B cell (primary cell): Measurements from ENCODE around the gene METTL25. TPM values are rescaled to one million over a fixed set of nuclear protein-coding genes. Genes with fewer than 3 reads are reported as not detected.

Experiments used
- ATAC-seq: fragments of 200-7000 bp; cut with Tn5 transposase; one replicate; pipeline ENCODE4 v1.10.0; 2021; ENCODE audit warnings: low read depth, mild to moderate bottlenecking, moderate number of reproducible peaks, moderate library complexity
- CTCF ChIA-PET: fragments of 350-600 bp; sonication (Branson Sonifier 250); formaldehyde crosslinking; loops from one replicate; lab custom pipeline; 2021; ENCODE audit warnings: antibody characterized with exemption, inconsistent platforms; lab: Charles Lee
- POLR2A ChIA-PET: fragments of 350-600 bp; sonication (Branson Sonifier 250); formaldehyde crosslinking; loops from one replicate; lab custom pipeline; 2021; ENCODE audit warnings: antibody characterized with exemption; lab: Charles Lee
- DNase-seq: peaks from one replicate; pipeline ENCODE4 v3.0.0; 2013
- H2AFZ ChIP-seq: 2 replicates; pipeline ENCODE4 v1.6.1; 2012; ENCODE audit warnings: mild to moderate bottlenecking, low read depth, low read length; ENCODE audit not compliant: insufficient read depth, poor library complexity, severe bottlenecking
- H3K27ac ChIP-seq, 2 donors: 1 replicate in 1 of 2; 2 replicates in 1 of 2; pipeline ENCODE4 v1.5.1; 2012 to 2013; ENCODE audit warnings: low read length in 2 of 2, mild to moderate bottlenecking in 2 of 2, moderate library complexity in 1 of 2
- H3K27me3 ChIP-seq, 4 experiments: fragments of 200-600 bp in 1 of 4; sonication (generic) in 1 of 4; replicated peaks in 1 of 4; 1 replicate in 2 of 4; 2 replicates in 2 of 4; pipeline versions ENCODE4 v1.6.1 to v1.7.0; 2013 to 2016; ENCODE audit warnings: low read length in 3 of 4, mild to moderate bottlenecking in 2 of 4, mixed read lengths in 1 of 4, moderate library complexity in 1 of 4; ENCODE audit not compliant: insufficient read depth in 4 of 4, control insufficient read depth in 3 of 4; ENCODE audit errors: control extremely low read depth in 1 of 4
- H3K36me3 ChIP-seq, 2 experiments: replicated peaks in 1 of 2; 1 replicate in 1 of 2; 2 replicates in 1 of 2; pipeline versions ENCODE4 v1.6.1 to v1.7.1; 2013; ENCODE audit warnings: low read length in 1 of 2; ENCODE audit not compliant: insufficient read depth in 2 of 2, control insufficient read depth in 1 of 2; ENCODE audit errors: control extremely low read depth in 1 of 2, extremely low read depth in 1 of 2
- H3K4me1 ChIP-seq, 2 donors: fragments of 200-600 bp in 1 of 2; sonication (generic) in 1 of 2; 1 replicate in 1 of 2; 2 replicates in 1 of 2; pipeline versions ENCODE4 v1.5.1 to v1.6.1; 2013 to 2017; ENCODE audit warnings: low read length in 2 of 2; ENCODE audit not compliant: control insufficient read depth in 2 of 2, insufficient read depth in 2 of 2
- H3K4me2 ChIP-seq: replicated peaks from 2 replicates; pipeline ENCODE3; 2012; ENCODE audit warnings: mild to moderate bottlenecking, low read depth, low read length; ENCODE audit not compliant: poor library complexity, severe bottlenecking
- H3K4me3 ChIP-seq, 5 experiments: fragments of 200-600 bp in 1 of 5; sonication (generic) in 1 of 5; 1 replicate in 3 of 5; 2 replicates in 2 of 5; pipeline versions ENCODE4 v1.5.1 to v1.7.0; 2011 to 2016; ENCODE audit warnings: low read length in 4 of 5, mild to moderate bottlenecking in 4 of 5, low read depth in 2 of 5, control low read depth in 1 of 5, moderate library complexity in 1 of 5; ENCODE audit not compliant: insufficient read depth in 1 of 5; ENCODE audit errors: control extremely low read depth in 1 of 5, extremely low read depth in 1 of 5
- H3K79me2 ChIP-seq: fragments of 200-600 bp; sonication (generic); one replicate; pipeline ENCODE4 v1.6.0; 2016; ENCODE audit warnings: low read length; ENCODE audit not compliant: control insufficient read depth, insufficient read depth
- H3K9ac ChIP-seq: fragments of 200-600 bp; sonication (generic); 2 replicates; pipeline ENCODE4 v1.6.1; 2017; ENCODE audit warnings: mild to moderate bottlenecking, low read length, moderate library complexity
- H3K9me3 ChIP-seq, 3 donors: one replicate each; pipeline versions ENCODE4 v1.6.1 to v1.7.1; 2013; ENCODE audit warnings: low read length in 2 of 3; ENCODE audit not compliant: control insufficient read depth in 2 of 3, insufficient read depth in 1 of 3; ENCODE audit errors: control extremely low read depth in 1 of 3
- H4K20me1 ChIP-seq: 2 replicates; pipeline ENCODE4 v1.6.0; 2012; ENCODE audit warnings: mild to moderate bottlenecking, low read length; ENCODE audit not compliant: insufficient read depth, control insufficient read depth, poor library complexity, severe bottlenecking
- H3K27ac Mint-ChIP-seq: one replicate; pipeline ENCODE4 v1.8.0; 2021; ENCODE audit warnings: mixed read lengths
- H3K27me3 Mint-ChIP-seq: one replicate; pipeline ENCODE4 v1.8.0; 2021; ENCODE audit warnings: mixed read lengths
- H3K4me1 Mint-ChIP-seq: one replicate; pipeline ENCODE4 v1.8.0; 2021; ENCODE audit warnings: mixed read lengths
- H3K4me3 Mint-ChIP-seq: one replicate; pipeline ENCODE4 v1.8.0; 2021; ENCODE audit warnings: mixed read lengths
- H3K9me3 Mint-ChIP-seq: one replicate; pipeline ENCODE4 v1.8.0; 2022; ENCODE audit warnings: mixed read lengths; ENCODE audit not compliant: insufficient read depth
- CTCF ChIP-seq: fragments of 200-600 bp; IDR thresholded peaks from one replicate; pipeline ENCODE4 v1.8.0; 2022; ENCODE audit warnings: antibody characterized with exemption, mild to moderate bottlenecking
- EZH2 ChIP-seq: IDR thresholded peaks from 2 replicates; pipeline ENCODE4 v1.6.1; 2012; ENCODE audit warnings: borderline replicate concordance, low read depth, mild to moderate bottlenecking, moderate library complexity, low read length; ENCODE audit not compliant: insufficient read depth, poor library complexity, severe bottlenecking
- WGBS: methylation state at CpG from one replicate; pipeline ENCODE4 v1.1.5; 2013; ENCODE audit warnings: missing lambda C conversion rate; ENCODE audit not compliant: insufficient coverage; 5-methylcytosine and 5-hydroxymethylcytosine counted together
- intact Hi-C: fragments of 100-400 bp; cut with micrococcal nuclease; formaldehyde crosslinking; loops from one replicate; pipeline ENCODE4 v1.10.0; 2022
- polyA plus RNA-seq: library from polyadenylated mRNA; depleted of rRNA; stranded (reverse); fragments of >200 nt; gene quantifications from 2 replicates; pipeline ENCODE4 v1.2.3, GENCODE V29; 2012
- total RNA-seq, 2 donors: library from RNA; stranded (reverse); fragments of 120-200 nt in 1 of 2; gene quantifications; 1 replicate in 1 of 2; 2 replicates in 1 of 2; pipeline versions ENCODE4 v1.2.3 to v1.2.4, GENCODE V29; 2013 to 2022

Gene METTL25
- total and polyA plus RNA-seq, 2 donors (not counting 1 experiment from before 2014, with no cell fraction given), result 5.4 to 24.1 TPM

GRCh38 chr12:82468563-82468962 is 110.2 kb downstream of the METTL25 start:
- peaks cover 0 to 12% (median 3%) of the 10 kb centered on the region in 3 donors for H3K9me3 ChIP-seq
- TF ChIP-seq CTCF (no peak), EZH2 (no peak)
- ChIA-PET POLR2A (no interaction called here), CTCF (no interaction called here)
- no peaks in the 10 kb centered on the region for H4K20me1 ChIP-seq
- H3K4me1 ChIP-seq, result no peaks in the 10 kb centered on the region
- H3K36me3 ChIP-seq, result peaks cover 0 to 10% of the 10 kb centered on the region in 2 experiments
- no peak overlapping the region for H2AFZ ChIP-seq
- no peaks in the 10 kb centered on the region for H3K27me3 Mint-ChIP-seq
- DNase-seq, result no peak
- no peak overlapping the region for H3K27ac Mint-ChIP-seq
- intact Hi-C loops, result no loop called here
- H3K27ac ChIP-seq, result no peak overlapping the region
- H3K9me3 Mint-ChIP-seq, result peaks cover 8% of the 10 kb centered on the region
- no peak overlapping the region for H3K9ac ChIP-seq
- no peak overlapping the region for H3K4me3 ChIP-seq
- no peak for ATAC-seq
- no peak overlapping the region for H3K4me3 Mint-ChIP-seq
- H3K4me2 ChIP-seq, result no peak overlapping the region
- WGBS, result 93% methylated on average over 4 of the region's 4 CpGs
- H3K4me1 Mint-ChIP-seq, result no peaks in the 10 kb centered on the region
- no peaks in the 10 kb centered on the region for H3K79me2 ChIP-seq
- no peaks in the 10 kb centered on the region for H3K27me3 ChIP-seq

GRCh38 chr12:82470906-82471512 is 112.7 kb downstream of the METTL25 start:
- Histone ChIP-seq H2AFZ (no peak overlapping the region), H3K9ac (no peak overlapping the region), H3K79me2 (no peaks in the 10 kb centered on the region), H3K36me3 (peaks cover 0 to 10% of the 10 kb centered on the region in 2 experiments), H3K4me3 (no peak overlapping the region), H3K4me1 (no peaks in the 10 kb centered on the region), H3K9me3 (peaks cover 0 to 14% (median 3%) of the 10 kb centered on the region in 3 donors), H3K27ac (no peak overlapping the region), H3K27me3 (no peaks in the 10 kb centered on the region), H3K4me2 (no peak overlapping the region), H4K20me1 (no peaks in the 10 kb centered on the region)
- DNase-seq (no peak), ATAC-seq (no peak)
- Mint-ChIP-seq H3K27me3 (no peaks in the 10 kb centered on the region), H3K4me3 (no peak overlapping the region), H3K9me3 (peaks cover 8% of the 10 kb centered on the region), H3K4me1 (peaks cover 6% of the 10 kb centered on the region), H3K27ac (no peak overlapping the region)
- ChIA-PET POLR2A (no interaction called here), CTCF (no interaction called here)
- intact Hi-C loops, result no loop called here
- TF ChIP-seq CTCF, result no peak
- no peak for TF ChIP-seq EZH2
